GM23248 (cell line): ENCODE data around the gene ALS2.

Experiments used
- EZH2 ChIP-seq: fragments of 200-600 bp; sonication (generic); IDR thresholded peaks from 2 replicates; pipeline ENCODE4 v1.6.1; 2018; ENCODE audit warnings: antibody characterized with exemption, mild to moderate bottlenecking; ENCODE audit not compliant: insufficient read depth, poor library complexity, severe bottlenecking
- EZH2phosphoT487 ChIP-seq: fragments of 200-600 bp; sonication (generic); IDR thresholded peaks from 2 replicates; pipeline ENCODE4 v1.6.1; 2018; ENCODE audit warnings: antibody characterized with exemption, moderate library complexity, mild to moderate bottlenecking, low read depth; ENCODE audit not compliant: insufficient read depth

GRCh38 chr2:201656102-201656501, 124.6 kb downstream of the ALS2 start:
- no peak for TF ChIP-seq EZH2
- no peak for TF ChIP-seq EZH2phosphoT487
